ENCODE data around the gene EYA4.

EYA4 gene

DNA sequence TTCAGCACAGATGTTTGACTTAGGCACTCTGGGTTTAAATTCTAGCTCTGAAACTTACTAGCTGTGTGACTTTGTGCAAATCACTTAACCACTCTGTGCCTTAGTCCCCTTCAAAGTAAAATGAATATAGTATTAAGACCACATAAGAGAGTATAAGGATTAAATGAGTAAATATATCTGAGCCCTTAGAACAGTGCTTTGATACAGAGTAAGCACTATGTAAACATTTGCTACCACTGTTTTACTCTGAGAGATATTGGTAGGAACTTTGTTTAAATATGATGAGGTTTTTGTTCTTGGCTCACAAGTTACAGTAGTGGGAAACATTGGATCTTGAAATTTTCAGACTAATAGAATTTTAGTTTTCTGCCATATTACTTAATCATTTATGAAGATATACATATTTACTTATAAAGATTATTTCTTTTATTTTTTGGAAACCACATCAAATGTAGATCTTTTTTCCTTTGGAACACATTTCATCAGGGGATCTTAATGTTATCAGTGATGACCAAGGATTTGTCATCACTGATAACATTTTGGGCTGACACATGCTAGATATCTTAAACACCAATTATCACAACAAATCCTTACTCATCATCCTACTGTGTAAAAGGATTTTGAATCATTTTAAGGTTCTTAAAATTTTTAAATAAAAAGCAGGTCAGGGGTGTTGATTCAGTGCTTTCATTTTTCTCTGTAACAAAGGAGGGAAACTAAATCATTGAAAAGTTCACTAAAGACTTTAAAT is 226.2 kb downstream of the EYA4 start:
- no peak for DNase-seq

GRCh38 chr6:133467982-133468380 is 226.8 kb downstream of the EYA4 start:
- DNase-seq: no peak

DNA sequence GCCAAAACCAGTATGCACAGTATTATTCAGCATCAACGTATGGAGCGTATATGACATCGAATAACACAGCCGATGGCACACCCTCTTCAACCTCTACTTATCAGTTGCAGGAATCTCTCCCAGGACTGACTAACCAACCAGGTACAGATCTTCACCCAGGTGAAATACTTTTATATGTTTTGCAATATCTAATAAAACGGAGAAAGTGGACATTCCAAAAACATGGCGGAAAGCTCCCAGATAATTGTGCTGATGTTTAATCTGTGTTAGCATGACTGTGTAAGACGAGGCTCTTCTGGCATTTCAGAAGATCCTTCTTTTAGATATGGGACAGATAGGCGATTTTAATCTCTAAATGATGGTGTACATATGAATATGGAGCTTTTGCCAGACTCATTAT is 227.4 kb downstream of the EYA4 start:
- DNase-seq: no peak

- no peak for DNase-seq
Observed at GRCh38 chr6:133474516-133474915, 233.4 kb downstream of the EYA4 start.

DNA sequence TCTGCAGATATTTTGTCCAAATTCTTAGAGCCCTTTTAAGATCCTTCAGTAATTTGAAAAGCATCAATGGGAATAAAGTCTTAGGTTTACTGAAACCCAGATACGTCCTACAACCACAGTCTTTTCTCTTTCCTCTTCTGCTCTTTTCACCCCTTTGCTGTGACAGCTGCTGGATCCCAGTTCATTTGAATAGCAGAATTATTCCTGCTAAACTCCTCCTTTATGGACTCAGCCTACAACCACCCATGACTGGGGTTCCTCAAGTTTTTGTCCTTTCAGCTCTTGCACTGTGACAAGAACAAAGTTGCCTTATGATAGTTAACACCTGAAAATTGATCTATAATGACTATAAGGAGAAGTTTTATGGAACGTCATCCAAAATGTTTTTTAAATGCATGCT is 237.5 kb downstream of the EYA4 start:
- no peak for DNase-seq

GRCh38 chr6:133487174-133487573 is 246.0 kb downstream of the EYA4 start:
- no peak for DNase-seq

- DNase-seq: no peak
Observed at GRCh38 chr6:133495205-133495903, 254.2 kb downstream of the EYA4 start.

GRCh38 chr6:133499662-133500061 is 258.5 kb downstream of the EYA4 start:
- no peak for DNase-seq

DNA sequence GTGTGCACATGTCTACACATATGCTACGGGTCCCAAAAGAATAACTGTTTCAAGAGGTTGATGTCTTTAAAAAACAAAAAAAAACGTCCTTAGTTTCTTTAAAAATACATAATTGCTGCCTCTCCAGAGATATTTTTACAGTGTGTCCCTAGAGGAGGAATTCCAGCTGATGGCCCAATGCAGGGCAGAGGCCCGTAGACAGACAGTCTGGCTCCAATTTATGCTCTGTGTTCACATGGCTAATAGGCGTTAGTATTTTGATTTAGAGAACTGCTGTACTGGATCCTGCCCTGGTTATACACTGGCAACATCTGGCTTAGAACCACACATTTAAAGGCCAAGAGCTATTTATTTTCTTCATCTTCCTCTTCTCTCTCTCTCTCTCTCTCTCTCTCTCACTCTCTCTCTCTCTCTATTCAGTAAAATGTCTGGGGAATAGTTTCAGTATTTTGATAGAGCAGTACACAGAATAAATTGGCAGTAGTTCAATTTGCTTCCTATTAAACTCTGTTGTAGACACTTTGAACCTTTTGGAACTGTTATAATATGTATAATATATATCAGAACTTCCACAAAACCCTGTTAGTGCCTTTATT is 260.6 kb downstream of the EYA4 start:
- peak; percentile 29 for DNase-seq

- DNase-seq: no peak
Observed at GRCh38 chr6:133502441-133503335, 261.5 kb downstream of the EYA4 start.

GRCh38 chr6:133503336-133503729 is 262.2 kb downstream of the EYA4 start:
- no peak for DNase-seq

DNA sequence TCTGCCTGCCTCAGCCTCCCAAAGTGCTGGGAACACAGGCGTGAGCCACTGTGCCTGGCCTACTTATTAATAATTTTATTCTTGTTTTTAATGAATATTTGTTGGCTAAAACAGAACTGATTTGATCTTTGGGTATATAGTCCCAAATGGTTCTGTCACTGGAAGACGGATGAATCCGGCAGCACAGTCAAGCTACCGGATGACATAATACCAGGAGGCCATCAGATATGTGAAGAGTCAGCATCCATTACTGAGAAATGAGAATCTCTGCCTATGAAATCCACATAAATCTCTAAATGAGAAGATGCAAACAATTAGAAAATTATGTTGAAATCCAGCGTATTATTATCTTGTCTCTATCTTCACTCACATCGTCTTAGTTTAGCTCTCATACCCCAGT is 263.0 kb downstream of the EYA4 start:
- no peak for DNase-seq

DNA sequence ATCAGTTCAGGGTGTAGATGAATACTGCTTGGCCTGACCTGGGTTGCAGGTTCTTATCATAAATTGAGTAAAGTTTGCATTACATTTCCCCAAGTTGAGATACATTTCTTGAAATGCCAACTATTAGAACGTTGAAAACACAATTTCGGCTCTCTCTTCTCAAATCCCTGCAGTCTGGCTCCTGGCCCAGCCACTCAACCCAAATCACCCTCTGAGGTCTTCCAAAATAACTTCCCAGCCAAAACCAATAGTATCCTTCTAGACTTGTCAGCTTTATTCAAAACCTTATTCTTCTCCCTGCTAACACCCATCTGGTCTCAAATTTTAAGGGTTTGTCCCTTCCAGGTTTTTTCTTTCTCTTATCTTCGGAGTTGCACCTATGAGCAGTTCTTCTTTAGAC is 263.6 kb downstream of the EYA4 start:
- DNase-seq: no peak

- DNase-seq: no peak
Observed at GRCh38 chr6:133505681-133506080, 264.5 kb downstream of the EYA4 start.

- DNase-seq: peak; percentile 54
Observed at GRCh38 chr6:133512410-133513016, 271.4 kb downstream of the EYA4 start.

- no peak for DNase-seq
Observed at GRCh38 chr6:133523816-133524215, 282.7 kb downstream of the EYA4 start.

GRCh38 chr6:133526436-133526835 is 285.3 kb downstream of the EYA4 start:
- DNase-seq: no peak

DNA sequence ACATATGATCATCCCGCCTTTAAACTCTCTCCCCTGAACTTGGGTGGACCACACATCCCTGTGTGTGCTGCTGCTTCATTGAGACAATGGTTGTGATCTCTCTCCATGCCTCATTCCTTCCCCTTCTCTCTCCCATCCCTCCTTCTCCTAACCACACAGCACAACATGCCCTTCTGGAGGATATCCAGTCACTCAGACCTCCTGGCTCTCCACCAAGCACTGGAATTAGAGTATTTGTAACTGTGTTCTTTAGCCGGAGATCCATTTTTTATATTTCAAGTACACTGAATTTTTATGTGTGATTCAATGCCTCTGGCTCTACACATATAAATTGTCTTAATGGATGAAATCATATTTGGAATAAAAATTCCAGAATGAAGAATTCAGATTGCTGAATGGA is 287.4 kb downstream of the EYA4 start:
- no peak for DNase-seq

DNA sequence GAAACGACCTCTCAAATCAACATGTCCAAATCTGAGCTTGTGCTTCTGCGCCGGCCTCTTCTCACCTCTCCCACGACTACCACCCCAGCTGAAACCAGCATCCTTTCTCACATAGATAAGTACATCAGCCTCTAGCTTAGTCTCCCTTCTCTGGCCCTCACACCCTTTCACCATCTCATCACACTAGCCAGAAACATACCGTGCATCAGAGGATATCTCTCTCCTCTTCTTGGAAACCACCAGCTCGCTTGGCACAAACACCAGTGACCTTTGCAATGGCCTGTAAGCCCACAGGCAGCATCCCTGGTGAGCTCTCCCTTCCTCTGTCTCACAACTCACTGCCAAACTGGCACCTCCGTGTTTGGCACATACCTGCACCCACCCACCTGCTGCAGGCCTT is 291.8 kb downstream of the EYA4 start:
- no peak for DNase-seq

GRCh38 chr6:133539502-133540259 is 298.5 kb downstream of the EYA4 start:
- DNase-seq: no peak

DNA sequence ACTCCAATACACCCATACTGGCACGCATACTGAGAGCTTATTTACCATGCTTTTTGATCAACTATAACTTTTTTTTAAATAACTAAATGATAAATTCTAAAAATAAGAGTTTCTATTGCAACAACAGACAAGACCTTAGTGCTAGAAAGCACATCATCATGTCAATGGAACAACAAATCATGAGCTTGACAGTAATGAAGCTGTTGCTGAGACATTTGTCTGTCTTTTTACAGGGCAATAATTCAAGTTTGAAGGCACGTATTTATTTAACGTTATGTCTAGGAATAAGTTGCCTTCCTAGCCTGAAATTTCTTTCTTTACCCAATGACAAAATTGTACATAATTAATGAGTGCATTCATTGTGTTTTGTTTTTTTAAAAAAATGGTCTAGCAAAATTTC is 299.2 kb downstream of the EYA4 start:
- no peak for DNase-seq

GRCh38 chr6:133541040-133541439 is 299.9 kb downstream of the EYA4 start:
- DNase-seq: no peak
